K562 (cell line): ENCODE measurements around the gene TTC16. TPM values are rescaled to one million over a fixed set of nuclear protein-coding genes. Genes with fewer than 3 reads are reported as not detected.
A peak's percentile ranks its signal among the peaks of the same experiment; 100 is the strongest.

ENCODE experiments used
- CEBPZ ChIP-seq: fragments of 150-350 bp; IDR thresholded peaks from 2 replicates; pipeline ENCODE4 v1.6.1; 2014; ENCODE audit warnings: low read depth, mild to moderate bottlenecking, low read length, borderline replicate concordance
- CREM ChIP-seq: IDR thresholded peaks from 2 replicates; pipeline ENCODE4 v1.6.1; 2014; ENCODE audit warnings: antibody characterized with exemption, low read depth
- FOXJ2 ChIP-seq: fragments of 200-800 bp; sonication (Bioruptor generic); IDR thresholded peaks from 2 replicates; pipeline ENCODE4 v1.6.1; 2016; ENCODE audit warnings: missing genetic modification characterization, missing compliant biosample characterization
- FOXK1 ChIP-seq: sonication (generic); formaldehyde crosslinking; IDR thresholded peaks from 2 replicates; pipeline ENCODE4 v1.8.0; 2022; ENCODE audit warnings: missing genetic modification reagents, mild to moderate bottlenecking, borderline replicate concordance
- KLF16 ChIP-seq: IDR thresholded peaks from 2 replicates; pipeline ENCODE4 v1.6.1; 2016; ENCODE audit warnings: antibody characterized with exemption
- MXI1 ChIP-seq: IDR thresholded peaks from 2 replicates; pipeline ENCODE4 v1.6.1; 2011; ENCODE audit warnings: low read depth, mild to moderate bottlenecking, improper control_type of control experiment, low read length
- STAT5A ChIP-seq: IDR thresholded peaks from 2 replicates; pipeline ENCODE4 v1.6.1; 2012; ENCODE audit warnings: low read length, inconsistent platforms, borderline replicate concordance
- USF1 ChIP-seq: sonication (generic); formaldehyde crosslinking; IDR thresholded peaks from 2 replicates; pipeline ENCODE4 v1.9.0; 2022; ENCODE audit warnings: mild to moderate bottlenecking, missing genetic modification reagents
- ZNF263 ChIP-seq: sonication (generic); formaldehyde crosslinking; IDR thresholded peaks from 2 replicates; pipeline ENCODE4 v1.8.0; 2022; ENCODE audit warnings: mild to moderate bottlenecking, missing genetic modification reagents, borderline replicate concordance
- ZNF511 ChIP-seq: sonication (generic); formaldehyde crosslinking; IDR thresholded peaks from 2 replicates; pipeline ENCODE4 v1.8.0; 2022; ENCODE audit warnings: mild to moderate bottlenecking, missing genetic modification reagents
- ZNF644 ChIP-seq: fragments of 200-800 bp; sonication (Bioruptor generic); IDR thresholded peaks from 2 replicates; pipeline ENCODE4 v1.6.1; 2016; ENCODE audit warnings: low read depth, missing genetic modification characterization, missing compliant biosample characterization
- ZNF655 ChIP-seq: fragments of 250-450 bp; sonication (Bioruptor Pico); IDR thresholded peaks from 2 replicates; pipeline ENCODE4 v1.5.0; 2021
- polyA plus RNA-seq, 8 experiments: library from polyadenylated mRNA; depleted of rRNA in 4 of 8; stranded (reverse) in 5 of 8; unstranded in 3 of 8; fragments of >200 nt; fragmentation: Nextera tagmentation in 2 of 8; fragmentation: Illumina TruSeq in 1 of 8; extraction: Ambion mirVana in 2 of 8; extraction: Trizol in 1 of 8; gene quantifications; 2 replicates each; pipeline versions ENCODE4 v1.2.1 to v1.2.3, GENCODE V29; 2011 to 2014; ENCODE audit warnings: inconsistent platforms in 1 of 8, missing spikeins in 1 of 8
- total RNA-seq, 7 experiments: library from RNA; depleted of rRNA in 6 of 7; stranded (reverse); fragments of >200 nt in 6 of 7; fragmentation: Illumina TruSeq in 2 of 7; extraction: Trizol in 2 of 7; gene quantifications; 2 replicates each; pipeline versions ENCODE4 v1.2.1 to v1.2.3, GENCODE V29; 2011 to 2021; ENCODE audit warnings: low replicate concordance in 1 of 7
- TF ChIP-seq, protein P1 (sequence below): fragments of 450-650 bp; IDR thresholded peaks from 2 replicates; pipeline ENCODE4 v1.6.1; 2016; ENCODE audit warnings: missing biosample characterization, missing genetic modification characterization
- TF ChIP-seq, protein P2 (sequence below), 2 experiments: IDR thresholded peaks; 2 replicates each; pipeline ENCODE4 v1.6.1; 2011; ENCODE audit warnings: borderline replicate concordance in 1 of 2, control low read depth in 1 of 2, low read depth in 1 of 2, low read length in 1 of 2, mild to moderate bottlenecking in 1 of 2, mixed read lengths in 1 of 2, moderate library complexity in 1 of 2; ENCODE audit not compliant: insufficient read depth in 1 of 2, insufficient read length in 1 of 2, poor library complexity in 1 of 2, severe bottlenecking in 1 of 2; ENCODE audit errors: extremely low read depth in 1 of 2

Gene TTC16
- total and polyA plus RNA-seq, 9 of the 15 experiments (the other 6 are each of a cell fraction or from before 2014, with no cell fraction given): 0.11 TPM; not detected in 8

- TF ChIP-seq USF1: no peak
- no peak for TF ChIP-seq FOXJ2 (tag)
- no peak; the same call in 1 of the 2 replicates for TF ChIP-seq ZNF263 (CRISPR knock-in tag)
- TF ChIP-seq, protein P1, sequence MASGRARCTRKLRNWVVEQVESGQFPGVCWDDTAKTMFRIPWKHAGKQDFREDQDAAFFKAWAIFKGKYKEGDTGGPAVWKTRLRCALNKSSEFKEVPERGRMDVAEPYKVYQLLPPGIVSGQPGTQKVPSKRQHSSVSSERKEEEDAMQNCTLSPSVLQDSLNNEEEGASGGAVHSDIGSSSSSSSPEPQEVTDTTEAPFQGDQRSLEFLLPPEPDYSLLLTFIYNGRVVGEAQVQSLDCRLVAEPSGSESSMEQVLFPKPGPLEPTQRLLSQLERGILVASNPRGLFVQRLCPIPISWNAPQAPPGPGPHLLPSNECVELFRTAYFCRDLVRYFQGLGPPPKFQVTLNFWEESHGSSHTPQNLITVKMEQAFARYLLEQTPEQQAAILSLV: no peak
- TF ChIP-seq CREM: peak; percentile 98
- no peak for TF ChIP-seq STAT5A
- TF ChIP-seq, protein P2, sequence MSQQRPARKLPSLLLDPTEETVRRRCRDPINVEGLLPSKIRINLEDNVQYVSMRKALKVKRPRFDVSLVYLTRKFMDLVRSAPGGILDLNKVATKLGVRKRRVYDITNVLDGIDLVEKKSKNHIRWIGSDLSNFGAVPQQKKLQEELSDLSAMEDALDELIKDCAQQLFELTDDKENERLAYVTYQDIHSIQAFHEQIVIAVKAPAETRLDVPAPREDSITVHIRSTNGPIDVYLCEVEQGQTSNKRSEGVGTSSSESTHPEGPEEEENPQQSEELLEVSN (IDR thresholded peaks at IDR 0.05; ENCODE audit: borderline replicate concordance in 1 of 2, extremely low read depth in 1 of 2, insufficient read depth in 1 of 2, insufficient read length in 1 of 2, low read depth in 1 of 2, low read length in 1 of 2, poor library complexity in 1 of 2, severe bottlenecking in 1 of 2): peak; percentile 63 to 71
- peak; percentile 26; the same call in 1 of the 2 replicates for TF ChIP-seq FOXK1 (CRISPR knock-in tag)
- peak; percentile 49 for TF ChIP-seq ZNF511 (CRISPR knock-in tag)
- peak; percentile 30 for TF ChIP-seq MXI1
- no peak for TF ChIP-seq ZNF644
- no peak for TF ChIP-seq CEBPZ
- no peak for TF ChIP-seq ZNF655 (CRISPR knock-in tag)
- no peak for TF ChIP-seq KLF16
These were observed at the start of gene TTC16, which contains the start of gene PTRH1 (continued) for GRCh38 chr9:127715470-127716337.
